ENCODE measurements around the gene TRIM71. TPM values are rescaled to one million over a fixed set of nuclear protein-coding genes. Genes with fewer than 3 reads are reported as not detected.

TRIM71 gene
- total RNA-seq, 4 donors from 2014 or later, result 0.16 TPM; not detected in 3

GRCh38 chr3:32822609-32823498, 5.1 kb downstream of the TRIM71 start:
- TF ChIP-seq CTCF (IDR thresholded peaks at IDR 0.05; ENCODE audit: low read depth), result no peak

DNA sequence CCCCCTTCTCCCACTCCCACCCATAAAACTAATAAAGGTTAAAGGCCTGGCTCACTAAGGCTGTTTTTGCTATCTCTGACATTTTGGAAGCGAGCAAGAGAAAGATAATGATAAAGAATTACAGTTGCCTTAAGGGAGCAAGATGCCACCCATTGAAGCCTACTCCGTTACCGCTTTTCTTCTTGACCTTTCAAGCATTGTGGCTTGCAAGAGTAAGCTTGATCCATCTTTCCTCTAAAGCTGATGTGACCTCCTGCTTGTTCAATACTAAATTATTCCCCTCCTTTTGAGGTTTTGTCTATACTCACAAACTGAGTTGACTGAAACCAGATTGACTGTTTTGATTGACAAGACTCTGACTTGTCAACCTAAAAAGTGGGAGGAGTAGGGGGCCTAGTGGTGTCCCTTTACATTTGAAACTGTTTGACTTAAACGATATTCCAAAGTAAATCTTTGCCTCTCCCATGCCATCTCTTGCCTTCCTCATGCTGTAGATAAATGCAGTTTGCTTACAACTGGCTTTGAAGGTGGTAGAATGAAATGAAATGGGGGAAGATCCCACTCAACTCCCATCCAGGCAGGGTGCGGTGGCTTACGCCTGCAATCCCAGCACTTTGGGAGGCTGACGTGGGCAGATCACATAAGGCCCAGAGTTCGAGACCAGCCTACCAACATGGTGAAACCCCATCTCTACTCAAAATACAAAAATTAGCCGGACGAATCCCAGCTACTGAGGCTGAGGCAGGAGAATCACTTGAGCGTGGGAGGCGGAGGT, 8.0 kb downstream of the TRIM71 start:
- TF ChIP-seq CTCF (IDR thresholded peaks at IDR 0.05; ENCODE audit: low read depth), result no peak

- no peak for TF ChIP-seq CTCF (IDR thresholded peaks at IDR 0.05; ENCODE audit: low read depth)
Observed at GRCh38 chr3:32831062-32831461, 13.3 kb downstream of the TRIM71 start.

DNA sequence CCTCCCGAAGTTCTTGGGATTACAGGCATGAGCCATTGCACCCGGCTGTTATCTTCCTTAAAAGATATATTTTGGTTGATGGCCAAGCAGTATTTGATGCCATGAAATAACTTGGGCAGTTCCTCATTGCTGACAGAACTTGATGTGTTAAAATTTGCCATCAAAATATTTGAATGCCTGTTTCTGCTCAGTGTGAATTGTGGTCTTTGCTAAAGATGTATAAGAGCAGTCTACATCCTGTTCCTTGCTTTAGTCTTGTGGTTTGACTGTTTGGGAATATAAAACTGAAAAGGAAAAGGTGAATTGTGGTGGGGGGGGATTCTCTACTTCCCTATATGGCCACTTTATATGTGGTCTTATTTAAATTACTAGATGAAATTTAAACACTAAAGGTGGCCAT, 14.0 kb downstream of the TRIM71 start:
- TF ChIP-seq CTCF (IDR thresholded peaks at IDR 0.05; ENCODE audit: low read depth), result no peak

GRCh38 chr3:32832193-32832592, 14.4 kb downstream of the TRIM71 start:
- TF ChIP-seq CTCF (IDR thresholded peaks at IDR 0.05; ENCODE audit: low read depth), result no peak

DNA sequence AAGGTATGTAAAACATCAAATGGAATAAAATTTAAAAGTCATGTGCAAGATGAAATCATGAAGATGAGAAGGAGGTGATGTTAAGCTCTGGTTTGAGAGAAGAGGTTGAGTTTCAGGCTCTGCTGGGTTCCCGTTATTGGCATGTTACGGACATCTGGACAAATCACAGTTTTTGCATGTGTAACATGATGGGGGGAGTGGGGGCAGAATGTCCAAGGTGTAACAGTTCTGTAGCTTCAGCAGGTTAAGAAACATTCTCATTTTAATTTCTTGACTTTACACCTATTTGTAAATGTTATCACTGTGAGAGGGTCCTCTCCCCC, 17.2 kb downstream of the TRIM71 start:
- TF ChIP-seq CTCF (IDR thresholded peaks at IDR 0.05; ENCODE audit: low read depth), result no peak

DNA sequence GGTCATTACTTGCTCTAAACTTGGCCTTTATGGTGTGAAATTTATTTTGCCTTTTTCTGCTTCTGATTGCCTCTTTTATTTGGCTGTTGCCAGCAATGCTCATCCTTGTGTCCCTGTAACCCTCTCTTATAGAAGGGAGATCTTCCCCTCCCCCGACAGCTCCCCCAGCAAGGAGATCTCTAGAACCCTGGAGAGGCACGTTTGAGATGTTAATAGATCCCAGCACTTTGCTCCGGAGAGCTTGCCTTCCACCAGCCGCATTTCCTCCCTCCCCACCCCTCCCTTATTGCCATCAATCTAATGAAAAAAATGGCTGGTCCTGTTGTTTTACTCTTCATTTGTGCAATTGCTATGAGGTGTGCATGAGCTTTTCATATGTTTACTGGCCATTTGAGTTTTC, 18.2 kb downstream of the TRIM71 start:
- no peak for TF ChIP-seq CTCF (IDR thresholded peaks at IDR 0.05; ENCODE audit: low read depth)

All from subcutaneous adipose tissue (tissue), 4 donors.